Stimulated activated naive CD8-positive, alpha-beta T cell treated with anti-CD3 and anti-CD28 coated beads, Interleukin-15, Interleukin-2, amounts not matched to agents 100 ng/mL and 50 ng/mL, for 24 hours (primary cell): Measurements from ENCODE around the gene RAP1GAP2.
"Not testable (repeated sequence)": the region's sequence is repeated elsewhere in the genome, so short reads cannot be mapped to it uniquely, and the experiment has no call there.

Experiments used
- H3K27ac Mint-ChIP-seq: one replicate; pipeline ENCODE4 v1.8.0; 2021; ENCODE audit warnings: mild to moderate bottlenecking, mixed read lengths
- H3K27me3 Mint-ChIP-seq: one replicate; pipeline ENCODE4 v1.8.0; 2021; ENCODE audit warnings: mixed read lengths
- H3K36me3 Mint-ChIP-seq: one replicate; pipeline ENCODE4 v1.8.0; 2021; ENCODE audit warnings: low read depth, mixed read lengths
- H3K4me1 Mint-ChIP-seq: one replicate; pipeline ENCODE4 v1.8.0; 2021; ENCODE audit warnings: low read depth, mixed read lengths
- H3K4me3 Mint-ChIP-seq: one replicate; pipeline ENCODE4 v1.8.0; 2021; ENCODE audit warnings: mild to moderate bottlenecking, mixed read lengths
- H3K9me3 Mint-ChIP-seq: one replicate; pipeline ENCODE4 v1.8.0; 2021; ENCODE audit warnings: mixed read lengths

Gene RAP1GAP2

DNA sequence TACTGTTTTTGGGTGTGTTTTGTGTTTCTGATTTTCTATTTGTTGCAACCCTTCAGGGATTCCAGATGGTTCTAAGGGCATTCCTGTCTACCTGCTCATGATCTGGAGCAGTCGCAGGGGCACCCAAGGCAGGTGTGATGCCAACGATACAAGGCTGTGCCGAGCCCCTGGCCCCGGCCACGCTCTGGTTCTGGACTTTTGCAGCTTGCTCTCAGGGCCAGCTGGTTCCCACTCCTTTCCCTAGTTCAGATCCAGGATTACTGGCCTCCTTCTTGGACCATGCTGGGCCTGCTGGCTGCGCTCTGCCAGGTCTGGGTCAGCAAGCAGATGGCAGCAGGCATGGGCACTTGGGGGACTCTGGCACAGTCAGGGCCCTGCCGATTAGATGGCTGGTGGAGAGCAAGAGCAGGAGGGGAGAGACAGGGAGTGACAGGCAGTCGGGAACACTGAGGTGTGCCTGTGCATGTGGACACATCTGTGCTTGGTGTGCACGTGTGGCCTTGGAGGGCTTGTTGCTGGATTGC is 15.2 kb upstream of the RAP1GAP2 start:
- Mint-ChIP-seq H3K4me3 (no peak overlapping the region), H3K4me1 (peaks cover 4% of the 10 kb centered on the region), H3K36me3 (no peaks in the 10 kb centered on the region), H3K27me3 (peaks cover 22% of the 10 kb centered on the region), H3K27ac (no peak overlapping the region), H3K9me3 (no peaks in the 10 kb centered on the region)

- H3K27me3 Mint-ChIP-seq, result peaks cover 21% of the 10 kb centered on the region
- not testable (repeated sequence) for H3K27ac Mint-ChIP-seq, H3K4me1 Mint-ChIP-seq, H3K4me3 Mint-ChIP-seq, H3K36me3 Mint-ChIP-seq, H3K9me3 Mint-ChIP-seq
Observed at GRCh38 chr17:2781598-2781997, 14.6 kb upstream of the RAP1GAP2 start.

DNA sequence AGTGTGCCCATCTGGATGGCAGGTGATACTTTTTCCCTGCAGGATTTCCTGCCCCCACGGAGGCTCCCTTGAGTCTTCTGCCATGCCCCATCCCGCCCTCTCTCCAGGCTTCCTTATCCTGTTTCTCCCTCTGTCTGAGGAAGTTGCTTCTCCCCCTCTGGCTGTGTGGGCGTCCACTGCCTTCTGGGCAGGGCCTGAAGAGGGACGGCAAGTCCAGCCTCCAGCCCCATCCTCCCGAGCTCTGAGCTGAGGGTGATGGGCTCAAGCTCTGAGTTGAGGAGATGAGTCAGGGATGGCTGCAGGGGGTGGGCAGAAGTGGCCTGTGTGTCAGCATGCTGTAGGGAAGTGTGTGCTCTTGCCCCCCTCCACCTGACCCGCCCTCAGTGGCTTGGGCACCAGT is 14.2 kb upstream of the RAP1GAP2 start:
- Mint-ChIP-seq H3K27me3 (peaks cover 17% of the 10 kb centered on the region), H3K4me3 (no peak overlapping the region), H3K9me3 (no peaks in the 10 kb centered on the region), H3K27ac (no peak overlapping the region), H3K4me1 (peaks cover under 1% of the 10 kb centered on the region), H3K36me3 (no peaks in the 10 kb centered on the region)

- no peak overlapping the region for H3K27ac Mint-ChIP-seq
- no peaks in the 10 kb centered on the region for H3K9me3 Mint-ChIP-seq
- peaks cover 20% of the 10 kb centered on the region for H3K27me3 Mint-ChIP-seq
- H3K4me3 Mint-ChIP-seq, result no peak overlapping the region
- no peaks in the 10 kb centered on the region for H3K36me3 Mint-ChIP-seq
- H3K4me1 Mint-ChIP-seq, result no peaks in the 10 kb centered on the region
Observed at GRCh38 chr17:2783310-2784030, 12.8 kb upstream of the RAP1GAP2 start.

DNA sequence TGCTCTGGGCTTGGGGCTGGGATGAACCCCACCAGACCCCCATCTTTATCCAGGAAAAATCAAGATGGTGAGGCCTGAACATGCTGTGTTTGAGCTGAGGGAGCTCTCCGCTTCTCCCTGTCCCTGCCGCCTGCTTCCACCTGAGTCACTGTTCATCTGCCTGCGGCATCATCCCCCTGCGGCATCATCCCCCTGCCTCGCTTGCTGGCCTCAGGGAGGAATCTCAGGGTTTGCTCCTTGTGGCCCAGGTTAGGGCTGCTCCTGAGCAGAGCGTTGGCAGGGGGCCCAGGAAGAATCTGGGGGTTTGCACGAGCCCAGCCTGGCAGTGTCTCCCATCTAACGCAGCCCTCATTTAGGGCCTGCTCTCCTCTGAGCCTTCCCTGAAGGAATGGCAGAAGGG is 11.4 kb upstream of the RAP1GAP2 start:
- no peak overlapping the region for H3K27ac Mint-ChIP-seq
- H3K36me3 Mint-ChIP-seq, result no peaks in the 10 kb centered on the region
- H3K4me3 Mint-ChIP-seq, result no peak overlapping the region
- H3K27me3 Mint-ChIP-seq, result peaks cover 21% of the 10 kb centered on the region
- H3K4me1 Mint-ChIP-seq, result no peaks in the 10 kb centered on the region
- no peaks in the 10 kb centered on the region for H3K9me3 Mint-ChIP-seq

- not testable (repeated sequence) for H3K9me3 Mint-ChIP-seq, H3K27ac Mint-ChIP-seq, H3K4me1 Mint-ChIP-seq, H3K36me3 Mint-ChIP-seq, H3K4me3 Mint-ChIP-seq
- peaks cover 24% of the 10 kb centered on the region for H3K27me3 Mint-ChIP-seq
Observed at GRCh38 chr17:2785376-2785775, 10.9 kb upstream of the RAP1GAP2 start.

DNA sequence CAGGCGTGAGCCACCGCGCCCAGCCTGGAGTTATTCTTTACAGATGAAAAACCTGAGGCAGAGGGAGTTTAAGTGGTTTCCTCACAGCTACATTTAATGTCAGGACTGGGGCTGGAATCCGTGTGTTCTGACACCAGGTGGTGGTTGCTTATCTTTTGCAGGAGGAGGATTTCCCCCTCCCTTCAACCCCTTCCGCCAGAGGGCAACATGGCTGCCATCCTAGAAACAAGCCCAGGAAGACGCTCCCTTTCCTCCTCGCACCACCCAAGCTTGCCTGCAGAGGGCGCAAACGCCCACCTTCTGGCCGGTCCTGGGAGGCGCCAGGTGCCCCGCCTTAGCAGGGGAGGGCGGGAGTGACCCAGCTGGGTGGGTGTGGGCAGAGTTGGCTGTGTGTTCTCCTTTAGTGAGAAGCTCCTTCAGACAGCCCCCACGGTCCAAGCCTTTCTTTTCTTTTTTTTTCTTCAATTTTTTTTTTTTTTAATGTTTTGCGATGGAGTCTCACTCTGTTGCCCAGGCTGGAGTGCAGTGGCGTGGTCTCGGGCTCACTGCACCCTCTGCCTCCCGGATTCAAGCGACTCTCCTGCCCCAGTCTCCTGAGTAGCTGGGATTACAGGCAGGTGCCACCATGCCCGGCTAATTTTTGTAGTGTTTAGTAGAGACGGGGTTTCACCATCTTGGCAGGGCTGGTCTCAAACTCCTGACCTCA is 9.9 kb upstream of the RAP1GAP2 start:
- Mint-ChIP-seq H3K4me1 (peaks cover 2% of the 10 kb centered on the region), H3K4me3 (no peak overlapping the region), H3K27ac (no peak overlapping the region), H3K9me3 (no peaks in the 10 kb centered on the region), H3K27me3 (peaks cover 33% of the 10 kb centered on the region), H3K36me3 (no peaks in the 10 kb centered on the region)

DNA sequence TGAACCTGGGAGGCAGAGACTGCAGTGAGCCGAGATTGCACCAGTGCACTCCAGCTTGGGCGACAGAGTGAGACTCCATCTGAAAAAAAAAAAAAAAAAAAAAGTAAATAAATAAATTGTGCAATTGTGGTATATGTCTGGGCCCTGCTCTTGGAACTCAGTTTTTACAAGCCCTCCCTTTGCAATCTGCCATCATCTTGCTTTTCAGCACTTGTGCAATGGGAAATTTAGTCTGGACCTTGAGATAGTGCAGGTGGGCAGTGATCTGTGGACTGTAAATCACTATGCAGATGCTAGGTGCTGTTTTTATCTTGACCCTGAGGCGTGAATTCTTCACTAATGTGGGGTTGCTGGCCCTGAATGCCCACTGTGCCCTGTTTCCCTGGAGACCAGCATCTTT is 6.5 kb upstream of the RAP1GAP2 start:
- no peak overlapping the region for H3K27ac Mint-ChIP-seq
- H3K9me3 Mint-ChIP-seq, result no peaks in the 10 kb centered on the region
- H3K4me1 Mint-ChIP-seq, result peaks cover 34% of the 10 kb centered on the region
- peaks cover 42% of the 10 kb centered on the region for H3K27me3 Mint-ChIP-seq
- no peak overlapping the region for H3K4me3 Mint-ChIP-seq
- H3K36me3 Mint-ChIP-seq, result no peaks in the 10 kb centered on the region

DNA sequence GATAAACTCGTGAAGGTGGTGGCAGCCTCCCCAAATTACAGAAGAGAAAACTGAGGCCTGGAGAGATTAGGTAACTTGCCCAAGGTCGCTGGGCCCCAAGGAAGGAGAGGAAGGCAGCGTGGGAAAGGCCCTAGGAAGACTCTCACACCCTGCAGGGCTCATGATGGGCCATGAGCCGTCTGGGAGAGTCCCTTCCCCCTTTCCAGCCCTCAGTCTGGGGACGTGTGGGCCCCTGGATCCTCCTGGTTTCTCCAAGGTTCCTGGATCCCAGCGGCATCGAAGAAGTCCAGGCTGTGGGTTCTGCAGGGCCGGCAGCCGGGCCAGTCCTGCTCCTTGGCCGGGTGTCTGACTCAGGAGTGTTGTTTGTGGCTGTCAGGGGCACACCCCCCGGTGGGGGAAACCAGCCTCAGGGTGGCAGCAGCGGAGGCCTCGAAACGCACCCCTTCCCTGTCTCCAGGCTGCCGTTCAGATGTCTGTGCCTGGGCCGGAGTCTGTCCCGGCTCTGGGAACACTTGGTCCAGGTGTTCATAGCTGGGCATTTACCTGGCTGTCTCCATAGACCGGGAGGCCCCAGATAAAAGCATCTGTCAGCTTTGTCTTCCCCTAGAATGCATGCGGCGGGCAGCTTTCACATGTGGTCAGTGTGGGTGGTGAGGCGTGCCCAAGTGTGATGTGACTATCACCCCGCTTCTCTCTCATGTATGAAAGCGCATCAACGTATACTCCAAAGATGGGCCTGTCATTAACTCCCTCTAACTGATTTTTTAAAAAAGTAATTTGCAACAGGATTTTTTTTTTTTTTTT is 3.7 kb upstream of the RAP1GAP2 start:
- no peak overlapping the region for H3K4me3 Mint-ChIP-seq
- no peaks in the 10 kb centered on the region for H3K9me3 Mint-ChIP-seq
- H3K4me1 Mint-ChIP-seq, result peaks cover 61% of the 10 kb centered on the region
- H3K36me3 Mint-ChIP-seq, result no peaks in the 10 kb centered on the region
- peaks cover 61% of the 10 kb centered on the region for H3K27me3 Mint-ChIP-seq
- no peak overlapping the region for H3K27ac Mint-ChIP-seq

- Mint-ChIP-seq H3K4me3 (peak overlapping the region; percentile 66), H3K9me3 (no peaks in the 10 kb centered on the region), H3K36me3 (no peaks in the 10 kb centered on the region), H3K27ac (no peak overlapping the region), H3K27me3 (peaks cover 55% of the 10 kb centered on the region), H3K4me1 (peaks cover 74% of the 10 kb centered on the region)
Observed at GRCh38 chr17:2794111-2794803, 2.0 kb upstream of the RAP1GAP2 start.

GRCh38 chr17:2795441-2796163 is 636 bp upstream of the RAP1GAP2 start:
- Mint-ChIP-seq H3K4me3 (peak overlapping the region; percentile 71), H3K9me3 (no peaks in the 10 kb centered on the region), H3K27ac (no peak overlapping the region), H3K27me3 (peaks cover 53% of the 10 kb centered on the region), H3K36me3 (no peaks in the 10 kb centered on the region), H3K4me1 (peaks cover 78% of the 10 kb centered on the region)

DNA sequence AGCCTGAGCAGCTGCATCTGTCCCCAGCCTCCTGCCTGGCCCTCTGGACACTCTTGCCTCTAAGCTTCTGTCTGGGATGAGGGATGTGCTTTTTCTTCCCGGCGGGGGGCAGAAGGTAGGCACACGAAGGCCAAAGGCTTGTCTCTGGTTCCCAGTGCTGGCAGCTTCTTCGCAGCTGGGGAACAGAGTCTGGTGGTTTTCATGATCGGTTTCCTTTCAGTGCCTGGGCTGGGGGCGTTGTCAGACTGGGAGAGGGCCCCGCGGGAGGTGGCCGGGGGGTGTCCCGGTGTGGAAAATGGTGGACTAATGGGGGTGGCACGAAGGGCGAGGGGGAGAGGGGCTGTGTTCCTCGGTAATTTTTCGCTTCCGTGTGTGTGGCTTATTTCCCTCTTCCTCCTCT is 988 bp downstream of the RAP1GAP2 start:
- H3K4me3 Mint-ChIP-seq, result peak overlapping the region; percentile 71
- peaks cover 41% of the 10 kb centered on the region for H3K27me3 Mint-ChIP-seq
- H3K9me3 Mint-ChIP-seq, result no peaks in the 10 kb centered on the region
- H3K4me1 Mint-ChIP-seq, result peaks cover 68% of the 10 kb centered on the region
- H3K36me3 Mint-ChIP-seq, result peaks cover 6% of the 10 kb centered on the region
- no peak overlapping the region for H3K27ac Mint-ChIP-seq

DNA sequence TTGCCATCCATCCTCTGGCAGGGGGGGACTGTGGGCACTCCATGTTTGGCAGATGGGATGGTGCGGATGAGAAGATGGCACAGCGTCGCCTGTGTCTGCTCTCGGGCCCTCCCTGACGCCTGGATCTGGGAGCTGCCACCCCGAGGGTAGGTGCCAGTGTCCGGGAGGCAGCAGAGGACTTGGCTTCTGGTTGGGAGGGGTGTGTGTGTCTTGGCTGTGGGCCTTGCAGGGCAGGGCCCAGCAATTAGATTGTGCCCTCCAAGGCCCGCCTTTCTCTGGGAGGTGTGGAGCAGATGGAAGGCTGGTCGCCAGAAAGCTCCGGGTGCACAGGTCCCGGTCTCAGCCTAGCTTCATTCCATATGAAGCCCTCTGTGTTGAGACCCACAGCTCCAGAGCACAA is 1.4 kb downstream of the RAP1GAP2 start:
- Mint-ChIP-seq H3K27me3 (peaks cover 40% of the 10 kb centered on the region), H3K36me3 (peaks cover 6% of the 10 kb centered on the region), H3K9me3 (no peaks in the 10 kb centered on the region), H3K27ac (no peak overlapping the region), H3K4me1 (peaks cover 64% of the 10 kb centered on the region), H3K4me3 (peak overlapping the region; percentile 71)

GRCh38 chr17:2798188-2798587 is 1.9 kb downstream of the RAP1GAP2 start:
- H3K27me3 Mint-ChIP-seq, result peaks cover 46% of the 10 kb centered on the region

More at GRCh38 chr17:2798188-2798587, 1.9 kb downstream of the RAP1GAP2 start:
- Mint-ChIP-seq H3K36me3 (peaks cover 6% of the 10 kb centered on the region), H3K27ac (no peak overlapping the region), H3K4me1 (peaks cover 59% of the 10 kb centered on the region), H3K4me3 (no peak overlapping the region), H3K9me3 (no peaks in the 10 kb centered on the region)
